Left hindlimb (tissue), 1 donor: ENCODE data around the gene MPL.
A peak's percentile ranks its signal among the peaks of the same experiment; 100 is the strongest.
"Not testable (repeated sequence)": the region's sequence is repeated elsewhere in the genome, so short reads cannot be mapped to it uniquely, and the experiment has no call there.

Experiments used
- DNase-seq: peaks from one replicate; pipeline ENCODE4 v3.0.0-alpha.2; 2018

Gene MPL

DNA sequence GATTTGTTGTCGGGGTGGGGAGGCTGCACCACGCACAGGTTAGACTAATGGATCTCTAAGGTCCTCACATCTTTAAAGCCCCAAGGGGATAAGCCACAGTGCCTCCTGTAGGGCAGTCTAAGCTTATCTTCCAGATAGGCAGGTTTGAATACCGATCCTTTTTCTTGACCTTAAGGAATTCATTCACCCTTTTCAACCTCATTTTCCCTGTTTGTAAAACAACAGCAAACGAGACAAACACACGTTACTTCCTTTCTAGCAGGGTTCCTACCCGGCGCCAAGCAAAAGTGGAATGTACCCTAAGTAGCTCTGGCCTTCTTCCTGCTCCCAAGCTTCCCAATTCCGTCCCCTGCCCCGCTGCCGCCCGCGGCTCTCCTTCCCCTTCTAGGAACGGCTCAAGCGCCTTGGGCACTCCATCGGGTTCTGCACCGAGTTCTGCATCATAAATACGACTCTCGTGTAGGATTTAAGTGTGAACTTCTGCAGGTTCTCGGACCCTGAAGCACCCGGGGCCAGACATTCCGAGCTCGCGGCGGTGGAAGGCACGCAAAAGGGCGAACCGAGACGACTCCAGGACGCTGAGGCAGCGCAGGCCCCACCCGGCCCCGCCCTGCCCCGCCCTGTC, 20.6 kb downstream of the MPL start:
- DNase-seq: no peak

DNA sequence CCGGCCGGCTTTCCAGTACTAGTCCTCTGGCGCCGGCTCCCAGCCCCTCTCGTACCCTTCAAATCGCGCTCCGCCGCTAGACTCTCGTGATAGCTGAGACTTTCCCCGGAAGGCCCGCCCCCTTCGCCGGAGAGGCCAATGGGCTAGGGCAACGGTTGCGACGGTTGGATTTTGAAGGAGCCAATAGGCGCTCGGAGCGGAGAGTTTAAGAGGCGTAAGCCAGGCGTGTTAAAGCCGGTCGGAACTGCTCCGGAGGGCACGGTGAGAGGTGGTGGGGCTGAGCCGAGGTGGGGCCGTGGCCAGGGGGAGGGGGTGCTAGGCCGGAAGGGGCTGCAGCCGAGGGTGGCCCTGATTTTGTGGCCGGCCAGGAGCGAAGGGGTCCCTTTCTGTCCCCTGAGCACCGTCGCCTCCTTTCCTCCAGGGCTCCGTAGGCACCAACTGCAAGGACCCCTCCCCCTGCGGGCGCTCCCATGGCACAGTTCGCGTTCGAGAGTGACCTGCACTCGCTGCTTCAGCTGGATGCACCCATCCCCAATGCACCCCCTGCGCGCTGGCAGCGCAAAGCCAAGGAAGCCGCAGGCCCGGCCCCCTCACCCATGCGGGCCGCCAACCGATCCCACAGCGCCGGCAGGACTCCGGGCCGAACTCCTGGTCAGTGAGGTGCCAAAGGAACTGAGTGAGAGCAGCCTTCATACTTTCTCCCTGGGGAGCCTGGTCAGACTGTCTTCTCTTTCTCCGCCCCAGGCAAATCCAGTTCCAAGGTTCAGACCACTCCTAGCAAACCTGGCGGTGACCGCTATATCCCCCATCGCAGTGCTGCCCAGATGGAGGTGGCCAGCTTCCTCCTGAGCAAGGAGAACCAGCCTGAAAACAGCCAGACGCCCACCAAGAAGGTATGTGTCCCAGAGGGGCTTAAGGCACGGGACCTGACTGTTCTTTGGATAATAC, 21.4 kb downstream of the MPL start, which contains the start of gene CDC20:
Gene CDC20 (plus strand): TSS at position 236 of the 948 bp plus-strand sequence. CDS start 235 bp downstream, at position 471.
- peak; percentile 98 for DNase-seq

DNA sequence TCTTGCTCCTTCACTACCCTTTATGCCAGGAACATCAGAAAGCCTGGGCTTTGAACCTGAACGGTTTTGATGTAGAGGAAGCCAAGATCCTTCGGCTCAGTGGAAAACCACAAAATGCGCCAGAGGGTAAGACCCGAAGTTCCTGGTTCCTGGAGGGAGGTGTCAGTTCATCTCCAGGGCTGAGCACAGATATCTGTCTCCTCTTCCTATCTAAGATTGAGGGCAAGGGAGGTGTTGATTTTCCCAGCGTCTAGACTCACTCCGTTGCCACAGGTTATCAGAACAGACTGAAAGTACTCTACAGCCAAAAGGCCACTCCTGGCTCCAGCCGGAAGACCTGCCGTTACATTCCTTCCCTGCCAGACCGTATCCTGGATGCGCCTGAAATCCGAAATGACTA, 22.1 kb downstream of the MPL start:
- no peak for DNase-seq

DNA sequence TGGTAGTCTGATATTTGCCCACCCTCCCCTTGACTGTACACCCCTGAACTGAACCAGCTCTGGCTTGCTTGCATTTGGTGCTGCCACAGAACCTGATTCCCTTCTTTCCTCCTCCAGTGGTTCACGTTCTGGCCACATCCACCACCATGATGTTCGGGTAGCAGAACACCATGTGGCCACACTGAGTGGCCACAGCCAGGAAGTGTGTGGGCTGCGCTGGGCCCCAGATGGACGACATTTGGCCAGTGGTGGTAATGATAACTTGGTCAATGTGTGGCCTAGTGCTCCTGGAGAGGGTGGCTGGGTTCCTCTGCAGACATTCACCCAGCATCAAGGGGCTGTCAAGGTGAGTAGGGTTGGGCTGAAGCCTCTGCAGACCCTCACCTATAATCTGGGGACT, 23.0 kb downstream of the MPL start:
- DNase-seq: no peak

DNA sequence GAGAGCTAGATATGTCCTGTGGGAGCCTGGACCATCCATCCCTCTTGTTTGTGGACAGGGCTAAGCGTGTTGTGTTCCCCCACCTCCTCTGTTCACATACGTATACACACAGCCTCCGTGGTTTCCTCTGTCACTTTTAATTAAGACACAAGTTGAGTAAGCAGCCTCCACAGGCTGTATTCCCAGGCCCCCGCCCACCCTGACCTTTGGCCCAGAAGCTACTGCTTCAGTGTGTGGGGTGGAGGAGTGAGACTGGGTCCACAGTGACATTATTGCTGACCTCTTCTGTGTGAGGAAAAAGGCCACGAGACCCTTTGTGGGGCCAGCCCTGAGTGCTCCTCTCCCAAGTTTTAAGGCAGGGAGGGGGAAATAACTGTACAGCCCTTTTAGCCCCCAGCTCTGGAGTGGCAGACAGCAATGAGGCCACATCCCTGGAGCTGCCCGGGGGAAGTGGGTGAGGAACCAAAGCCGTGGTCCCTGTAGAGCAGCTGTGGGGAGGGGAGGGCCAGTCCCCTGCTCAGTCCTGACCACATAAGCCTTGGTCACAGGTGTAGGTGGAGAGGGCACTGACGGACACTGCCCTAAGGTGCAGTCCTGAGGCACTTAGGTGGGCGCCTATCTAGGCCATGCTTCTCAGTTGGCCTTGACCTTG, 25.8 kb downstream of the MPL start:
- DNase-seq: no peak

DNA sequence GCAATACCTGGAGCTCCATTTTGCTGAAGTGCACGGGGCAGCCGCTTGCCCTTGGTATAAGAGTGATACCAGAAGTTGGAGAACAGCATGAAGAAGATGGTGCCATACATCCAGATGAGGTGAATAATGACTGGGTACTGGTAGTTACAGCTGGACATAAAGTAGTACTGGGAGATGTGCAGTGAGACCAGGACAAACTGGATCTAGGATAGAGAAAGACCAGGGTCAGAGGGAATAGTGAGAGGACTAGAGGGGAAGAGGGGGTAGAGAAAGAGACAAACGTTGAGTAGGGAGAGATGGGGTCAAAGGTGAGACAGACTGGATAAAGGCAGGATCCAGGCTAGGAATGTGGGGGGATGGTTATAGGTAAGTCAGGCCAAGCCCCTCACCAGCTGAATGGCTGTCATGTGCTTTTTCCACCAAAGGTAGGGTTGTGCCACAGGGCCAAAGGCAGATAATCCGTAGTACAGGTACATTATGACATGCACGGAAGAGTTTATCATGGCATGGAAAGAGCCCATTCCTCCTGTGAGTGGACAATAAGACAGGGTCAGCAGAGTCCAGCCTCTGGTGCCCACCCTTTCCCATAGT, 26.4 kb downstream of the MPL start:
- DNase-seq: no peak

DNA sequence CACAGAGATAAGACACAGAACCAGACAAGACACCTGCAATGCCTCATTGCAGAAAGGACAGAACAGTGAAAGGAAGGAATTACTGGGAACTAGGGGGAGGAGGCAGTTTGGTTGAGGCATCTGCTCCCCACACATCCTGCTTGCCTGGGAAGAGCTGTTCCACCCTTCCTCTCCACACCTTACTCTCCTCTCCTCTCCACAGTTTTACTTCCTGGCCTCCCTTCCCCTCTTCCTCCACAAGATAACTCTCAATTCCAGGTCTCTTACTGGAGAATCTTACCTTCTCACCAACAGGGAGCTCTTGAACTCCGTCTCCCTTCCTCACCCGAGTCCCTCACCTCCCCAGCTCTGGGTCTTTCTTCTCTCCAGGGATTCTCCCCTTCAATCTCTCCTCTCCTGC, 28.1 kb downstream of the MPL start:
- DNase-seq: no peak

DNA sequence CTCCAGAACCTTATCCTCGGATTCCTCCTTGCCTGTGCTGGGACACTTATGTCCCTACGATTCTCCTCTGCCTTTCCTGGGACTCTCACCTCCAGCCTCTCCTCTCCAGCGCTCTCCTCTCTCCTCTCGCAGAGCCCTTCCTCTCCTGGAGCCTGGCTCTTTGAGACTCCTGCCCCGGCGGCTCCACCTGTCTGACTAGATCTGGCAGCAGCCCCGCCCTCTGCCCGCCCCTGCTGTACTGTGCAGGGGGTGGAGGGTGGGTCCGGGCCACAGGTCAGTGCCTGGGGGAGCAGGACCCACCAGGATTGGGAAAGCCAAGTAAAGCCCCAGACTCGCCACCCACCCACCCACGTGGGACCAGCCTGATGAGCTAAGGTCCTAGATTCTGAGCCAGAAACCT, 28.6 kb downstream of the MPL start:
- no peak for DNase-seq

DNA sequence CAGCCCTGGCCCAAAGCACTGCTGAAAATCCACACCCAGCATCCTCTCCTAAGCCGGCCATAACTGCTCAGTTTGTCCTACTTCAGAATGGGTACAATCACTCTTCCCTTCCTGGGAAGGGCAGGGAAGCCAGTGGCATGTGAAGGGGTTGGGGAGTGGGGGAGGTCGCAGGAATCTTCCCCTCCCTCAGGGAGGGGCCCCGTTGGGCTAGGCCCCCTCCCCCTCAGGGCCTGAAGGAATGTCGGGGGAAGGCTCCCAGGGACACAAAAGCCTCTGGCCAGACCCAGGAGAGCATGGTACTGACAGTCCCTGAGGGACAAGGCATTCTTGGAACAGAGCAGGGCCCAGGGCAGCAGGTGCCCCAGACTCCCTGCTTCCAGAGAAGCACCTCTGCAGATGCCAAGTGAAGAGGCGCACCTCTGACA, 29.0 kb downstream of the MPL start:
- DNase-seq: no peak

DNA sequence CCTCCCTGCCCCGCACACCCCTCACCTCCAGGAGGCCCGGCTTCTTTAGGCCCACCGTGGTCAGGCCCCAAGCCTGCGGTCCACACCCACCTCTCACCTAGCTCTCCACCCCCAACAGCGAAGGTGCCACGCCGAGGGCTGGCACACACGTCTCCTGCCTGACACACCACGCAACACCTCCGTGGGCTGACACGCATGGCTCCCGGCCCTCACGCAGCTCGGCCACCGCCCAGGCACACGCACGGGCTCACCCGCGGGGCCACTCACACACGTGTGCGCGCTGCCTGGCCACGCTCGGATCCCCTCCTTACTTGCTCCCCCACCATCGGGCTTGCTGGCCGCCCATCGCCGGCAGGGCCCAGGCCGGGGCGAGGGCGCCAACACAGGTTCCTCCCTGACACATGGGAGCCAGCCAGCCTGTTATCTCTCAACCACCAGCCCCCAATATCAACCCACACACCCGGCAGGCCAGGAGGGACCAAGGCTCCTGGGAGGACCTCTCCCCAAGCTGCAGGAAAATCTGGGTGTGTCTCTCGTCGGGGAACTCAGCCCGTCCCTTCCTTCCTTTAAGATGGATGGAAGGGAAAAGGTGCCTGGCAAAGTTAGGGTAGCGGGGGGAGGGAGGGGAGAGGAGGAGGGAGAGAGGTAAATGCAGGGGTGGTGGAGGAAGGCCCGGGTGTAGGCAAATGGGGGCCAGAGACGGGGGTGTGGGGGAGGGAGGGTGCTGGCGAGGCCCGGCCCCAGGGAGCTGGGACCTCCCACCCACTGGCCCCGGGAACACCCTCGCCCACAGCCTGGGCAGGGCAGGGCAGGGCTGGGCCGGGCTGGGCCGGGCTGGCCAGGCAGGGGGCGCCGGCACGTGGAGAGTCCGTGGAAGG, 29.6 kb downstream of the MPL start:
- peak; percentile 40 for DNase-seq

DNA sequence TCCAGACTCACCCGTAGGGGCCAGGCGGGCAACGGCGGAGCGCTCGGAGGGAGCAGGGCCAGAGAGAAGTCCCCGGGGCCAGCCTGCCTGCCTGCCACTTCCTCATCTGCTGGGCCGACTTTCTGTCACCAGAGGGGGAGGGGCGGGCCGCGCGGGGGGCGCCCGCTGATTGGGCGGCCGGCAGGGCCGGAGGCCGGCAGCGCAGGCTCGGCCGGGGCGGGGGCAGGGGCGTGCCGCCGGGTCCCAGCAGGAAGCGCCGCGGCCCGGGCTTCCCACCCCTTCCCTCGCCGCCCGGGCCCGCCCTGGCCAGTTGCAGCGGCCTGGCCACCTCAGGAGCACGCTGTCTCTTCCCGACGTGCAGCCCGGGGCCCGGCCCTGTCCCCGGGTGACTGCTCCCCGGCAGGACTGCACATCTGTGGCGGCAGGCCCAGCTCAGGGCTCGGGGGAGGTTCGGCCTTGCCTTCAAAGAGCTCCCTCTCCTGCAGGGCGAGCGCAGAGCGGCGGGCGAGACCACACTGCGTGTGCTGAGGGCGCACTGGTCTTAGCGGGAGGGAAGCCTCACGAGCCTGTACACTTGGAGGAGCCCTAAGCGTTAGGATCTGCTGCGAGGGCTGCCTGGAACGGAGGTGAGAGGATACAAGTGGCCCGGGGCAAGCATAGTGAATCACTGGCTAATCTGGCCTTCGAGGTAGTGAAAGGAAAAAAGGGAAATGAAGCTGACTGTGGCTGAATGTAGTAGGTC, 30.5 kb downstream of the MPL start, which contains the start of gene ELOVL1:
Gene ELOVL1 (minus strand): TSS at position 108 of the 742 bp plus-strand sequence. CDS start 2,402 bp downstream, outside the sequence.
- peak; percentile 93 for DNase-seq

DNA sequence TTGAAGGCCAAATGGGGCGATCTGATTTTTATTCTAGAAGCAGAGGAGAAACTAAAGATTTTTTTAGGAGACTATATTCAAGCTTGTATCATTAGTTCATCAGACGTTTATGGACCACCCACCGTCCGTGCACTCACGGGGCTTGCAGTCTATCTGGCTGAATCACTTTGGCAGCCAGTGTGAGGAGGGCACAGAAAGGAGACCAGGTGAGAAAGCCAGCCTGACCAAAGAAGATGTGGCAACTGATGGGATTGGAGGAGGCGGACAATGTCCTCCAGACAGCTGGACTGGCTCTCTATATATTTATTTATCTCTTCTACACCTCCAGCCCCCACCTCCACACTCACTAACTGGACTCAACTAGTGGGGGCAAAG, 31.0 kb downstream of the MPL start:
- no peak for DNase-seq

DNA sequence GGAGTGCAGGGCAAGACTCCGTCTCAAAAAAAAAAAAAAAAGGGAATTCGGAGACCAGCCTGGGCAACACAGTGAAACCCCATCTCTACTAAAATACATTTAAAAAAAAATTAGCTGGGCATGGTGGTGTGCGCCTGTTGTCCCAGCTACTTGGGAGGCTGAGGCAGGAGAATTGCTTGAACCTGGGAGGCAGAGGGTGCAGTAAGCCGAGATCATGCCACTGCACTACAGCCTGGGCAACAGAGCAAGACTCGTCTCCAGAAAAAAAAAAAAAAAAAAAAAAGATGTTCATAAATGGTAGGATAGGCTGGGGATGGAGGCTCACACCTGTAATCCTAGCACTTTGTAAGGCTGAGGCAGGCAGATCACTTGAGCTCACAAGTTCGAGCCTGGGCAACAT, 32.2 kb downstream of the MPL start:
- not testable (repeated sequence) for DNase-seq

DNA sequence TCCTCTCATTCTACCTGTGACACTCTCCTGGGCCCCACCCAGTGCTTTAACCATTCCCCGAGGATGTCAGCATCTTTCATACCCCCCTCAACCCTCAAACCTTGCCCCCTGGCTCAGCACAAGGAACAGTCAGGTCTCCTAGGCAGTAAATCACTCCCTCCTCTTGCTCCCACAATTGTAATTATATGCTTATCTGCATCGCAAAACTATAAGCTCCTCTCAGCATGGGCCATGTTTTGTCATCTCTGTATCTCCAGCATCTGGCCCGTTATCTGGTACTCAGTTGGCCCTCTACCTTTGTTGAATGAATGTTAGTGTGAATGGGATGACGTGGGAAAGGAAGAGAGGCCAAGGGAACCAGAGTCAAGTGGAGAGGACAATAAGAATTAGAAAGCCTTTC, 32.9 kb downstream of the MPL start:
- no peak for DNase-seq

DNA sequence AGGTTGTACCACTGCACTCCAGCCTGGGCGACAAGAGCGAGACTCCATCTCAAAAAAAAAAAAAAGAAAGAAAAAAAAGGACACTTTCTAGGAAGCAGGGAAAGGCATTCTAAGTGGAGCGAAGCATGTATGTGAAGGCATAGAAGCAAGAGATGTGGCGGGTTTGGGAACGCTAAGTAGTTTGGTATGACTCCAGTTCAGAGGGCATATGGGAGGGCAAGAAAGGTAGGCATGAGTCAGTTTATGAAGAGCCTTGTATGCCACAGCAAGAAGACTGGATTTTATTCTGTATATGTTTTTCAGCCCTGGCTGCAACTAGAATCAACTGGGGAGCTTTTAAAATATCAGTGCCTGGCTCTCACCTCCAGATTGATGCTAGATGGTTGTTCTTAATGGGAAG, 34.6 kb downstream of the MPL start:
- DNase-seq: no peak

DNA sequence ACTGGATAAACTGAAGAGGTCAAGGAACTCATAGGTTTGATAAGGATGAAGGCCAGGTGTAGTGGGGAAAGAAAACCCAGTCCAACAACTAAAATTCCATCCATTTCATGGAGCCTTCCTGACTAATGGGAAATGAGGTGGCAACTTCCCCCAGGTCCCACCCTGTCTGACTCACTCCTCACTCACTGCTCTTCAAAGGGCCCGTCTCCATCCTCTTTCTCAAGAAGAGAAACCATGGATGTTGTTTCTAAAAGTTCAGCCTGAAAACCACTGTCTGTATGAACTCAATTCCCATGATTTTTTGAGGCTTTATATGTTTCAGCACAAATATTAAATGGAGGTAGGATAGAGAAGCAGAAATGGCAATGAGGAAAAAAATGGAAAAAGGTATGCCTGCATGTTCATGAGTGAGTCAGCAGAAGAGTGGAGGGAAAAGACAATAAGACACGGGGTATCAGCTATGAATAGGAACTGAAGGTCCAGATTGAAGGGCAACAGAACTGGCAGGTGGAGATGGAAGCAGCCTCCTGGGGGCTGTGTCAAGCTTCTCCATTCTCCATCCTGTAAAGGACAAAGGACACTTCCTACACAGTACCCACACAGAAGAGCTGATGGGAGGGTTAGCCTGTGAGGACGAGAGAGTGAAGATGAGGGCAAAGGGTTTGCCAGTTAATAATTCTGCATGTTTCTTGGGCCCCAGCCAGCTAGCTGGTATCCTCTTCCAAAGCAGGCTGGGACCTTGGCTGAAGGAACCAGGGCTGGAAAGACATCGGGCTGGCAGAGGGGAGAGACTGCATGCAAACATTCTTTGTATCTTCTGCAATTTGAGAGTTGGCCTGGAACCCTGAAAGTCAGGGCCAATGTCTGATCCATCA, 35.7 kb downstream of the MPL start:
- no peak for DNase-seq

DNA sequence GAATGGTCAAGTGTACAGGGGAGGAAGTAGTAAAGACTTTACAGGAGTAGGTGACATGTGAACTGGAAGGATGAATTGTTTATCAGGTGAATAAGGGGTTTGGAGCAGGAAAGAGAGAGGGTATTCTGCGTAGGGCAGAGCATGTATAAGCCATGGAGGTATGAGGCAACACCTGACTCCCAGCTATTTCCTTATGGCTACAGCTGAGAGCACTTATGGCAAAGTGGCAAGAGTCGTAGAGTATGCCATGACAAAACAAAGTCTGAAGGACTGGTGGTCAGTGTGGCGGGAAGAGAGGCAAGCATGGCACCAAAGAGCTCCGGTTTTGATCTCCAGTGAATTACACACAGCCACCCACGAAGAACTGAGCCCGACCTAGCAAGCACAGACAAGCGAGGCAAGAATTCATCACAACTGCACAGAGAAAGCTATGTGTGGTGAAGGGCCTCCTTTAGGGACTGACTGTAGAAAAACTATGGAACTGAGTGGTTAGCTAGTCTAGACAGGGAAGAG, 39.2 kb downstream of the MPL start:
- no peak for DNase-seq

DNA sequence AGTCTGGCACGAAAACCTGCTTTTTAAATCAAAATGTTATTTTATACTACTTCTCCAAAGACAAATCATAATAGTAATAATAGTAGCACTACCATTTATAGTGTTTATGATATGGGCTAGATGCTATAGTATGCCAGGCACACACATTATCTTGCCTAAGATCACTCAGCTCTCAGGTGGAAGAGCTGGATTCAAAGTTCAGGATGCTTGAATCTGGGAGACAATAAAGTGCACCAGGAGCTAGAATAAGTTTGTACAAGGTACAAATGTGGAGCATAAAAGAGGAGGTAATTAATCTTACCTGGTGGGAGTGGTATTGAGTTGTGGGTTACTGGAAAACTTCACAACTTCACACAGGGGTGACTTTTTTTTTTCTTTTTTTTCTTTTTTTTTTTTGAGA, 40.2 kb downstream of the MPL start:
- DNase-seq: no peak

DNA sequence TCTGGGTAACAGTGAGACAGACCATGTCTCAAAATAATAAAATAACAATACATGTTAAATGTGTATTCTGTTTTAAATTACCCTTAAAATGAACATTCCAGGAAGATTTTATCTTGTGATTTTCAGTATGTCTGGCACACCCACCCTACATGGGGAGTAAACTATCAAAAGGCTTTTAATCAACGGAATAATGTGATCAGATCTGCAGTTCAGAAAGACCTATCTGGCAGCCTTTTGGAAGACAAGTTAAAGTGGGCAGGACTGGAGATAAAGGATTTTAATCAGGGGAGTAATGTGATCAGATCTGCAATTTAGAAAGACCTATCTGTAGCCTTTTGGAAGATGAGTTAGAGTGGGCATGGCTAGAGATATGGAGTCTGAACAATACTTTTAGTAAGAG, 41.9 kb downstream of the MPL start:
- no peak for DNase-seq

DNA sequence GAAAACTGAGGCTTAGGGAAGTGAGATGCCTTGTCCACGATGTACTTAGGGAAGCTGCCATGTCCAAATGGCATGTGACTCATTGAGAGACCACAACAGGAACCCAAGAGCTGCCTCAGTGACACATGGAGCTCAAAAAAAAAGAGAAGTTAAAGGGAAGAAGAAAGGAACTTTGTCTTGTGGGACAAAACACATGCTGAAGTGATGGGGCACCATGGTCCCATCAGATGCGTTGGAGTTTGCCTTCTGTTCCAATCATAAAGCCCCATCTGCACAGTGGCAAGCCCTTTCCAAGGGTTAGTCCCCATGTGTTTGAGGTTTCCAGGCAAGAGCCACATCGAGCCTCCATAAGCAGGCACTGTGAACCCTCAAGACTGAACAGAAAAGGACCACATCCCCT, 44.0 kb downstream of the MPL start:
- no peak for DNase-seq
